A549 (cell line): ENCODE measurements around the gene BTLA.

ENCODE experiments used
- CBX2 ChIP-seq: fragments of 200-600 bp; sonication (generic); IDR thresholded peaks from 2 replicates; pipeline ENCODE4 v1.6.1; 2016; ENCODE audit warnings: low read depth, mild to moderate bottlenecking, borderline replicate concordance
- CEBPB ChIP-seq, 2 experiments: fragments of >200 bp in 1 of 2; sonication (Bioruptor Twin) in 1 of 2; formaldehyde crosslinking in 1 of 2; IDR thresholded peaks; 2 replicates each; pipeline ENCODE4 v1.6.1; 2012 to 2016
- CTCF ChIP-seq: fragments of >200 bp; sonication (Bioruptor Twin); formaldehyde crosslinking; IDR thresholded peaks from 3 replicates; pipeline ENCODE4 v1.5.1; 2016
- NPAS2 ChIP-seq: fragments of 250-450 bp; sonication (Bioruptor Pico); IDR thresholded peaks from 2 replicates; pipeline ENCODE4 v1.8.0; 2022; ENCODE audit warnings: mild to moderate bottlenecking, moderate library complexity, borderline replicate concordance
- POLR2A ChIP-seq: IDR thresholded peaks from 2 replicates; pipeline ENCODE4 v1.6.1; 2012; ENCODE audit warnings: mild to moderate bottlenecking, low read length
- RFX5 ChIP-seq: fragments of 450-650 bp; IDR thresholded peaks from 2 replicates; pipeline ENCODE4 v1.7.1; 2014; ENCODE audit warnings: antibody characterized with exemption, mild to moderate bottlenecking, moderate library complexity

- TF ChIP-seq RFX5, result no peak
- no peak for TF ChIP-seq NPAS2
- no peak for TF ChIP-seq CTCF
- no peak for TF ChIP-seq POLR2A
- no peak for TF ChIP-seq CEBPB (IDR thresholded peaks at IDR 0.05)
- TF ChIP-seq CBX2, result no peak
Measured at GRCh38 chr3:112497897-112498548, 1.2 kb downstream of the BTLA start.
